HepG2 (cell line): ENCODE data around the gene TALDO1. TPM values are rescaled to one million over a fixed set of nuclear protein-coding genes. Genes with fewer than 3 reads are reported as not detected.
A peak's percentile ranks its signal among the peaks of the same experiment; 100 is the strongest.

Experiments
- BRD4 ChIP-seq: sonication (generic); formaldehyde crosslinking; IDR thresholded peaks from 2 replicates; pipeline ENCODE4 v1.4.0; 2020; ENCODE audit warnings: missing genetic modification reagents
- HHEX ChIP-seq: IDR thresholded peaks from 2 replicates; pipeline ENCODE4 v1.6.1; 2016; ENCODE audit warnings: control low read depth
- IKZF5 ChIP-seq: IDR thresholded peaks from 2 replicates; pipeline ENCODE4 v1.6.1; 2018; ENCODE audit warnings: missing genetic modification reagents, mild to moderate bottlenecking, missing compliant biosample characterization
- KDM2A ChIP-seq: sonication (generic); formaldehyde crosslinking; IDR thresholded peaks from 2 replicates; pipeline ENCODE4 v1.4.0; 2020; ENCODE audit warnings: low read depth, missing genetic modification reagents, borderline replicate concordance
- MBNL3 ChIP-seq: fragments of 250-450 bp; sonication (Bioruptor Pico); conservative IDR thresholded peaks from 2 replicates; pipeline ENCODE4 v1.8.0; 2022; ENCODE audit warnings: mild to moderate bottlenecking, inconsistent platforms
- NFKB2 ChIP-seq: sonication (generic); formaldehyde crosslinking; IDR thresholded peaks from 2 replicates; pipeline ENCODE4 v1.4.0; 2020; ENCODE audit warnings: missing genetic modification reagents, borderline replicate concordance
- NFRKB ChIP-seq: fragments of 450-650 bp; IDR thresholded peaks from 2 replicates; pipeline ENCODE4 v1.6.1; 2017
- RBAK ChIP-seq: sonication (generic); formaldehyde crosslinking; IDR thresholded peaks from 2 replicates; pipeline ENCODE4 v1.5.1; 2020; ENCODE audit warnings: mild to moderate bottlenecking, missing genetic modification reagents
- RXRB ChIP-seq: IDR thresholded peaks from 2 replicates; pipeline ENCODE4 v1.6.1; 2016; ENCODE audit warnings: borderline replicate concordance, missing genetic modification reagents, missing compliant biosample characterization
- SNAPC4 ChIP-seq: sonication (generic); formaldehyde crosslinking; IDR thresholded peaks from 2 replicates; pipeline ENCODE4 v1.4.0; 2020; ENCODE audit warnings: mild to moderate bottlenecking, missing genetic modification reagents
- TFE3 ChIP-seq: IDR thresholded peaks from 2 replicates; pipeline ENCODE4 v1.6.1; 2016
- WIZ ChIP-seq: sonication (generic); formaldehyde crosslinking; IDR thresholded peaks from 2 replicates; pipeline ENCODE4 v1.5.1; 2020; ENCODE audit warnings: mild to moderate bottlenecking, missing genetic modification reagents
- ZBTB10 ChIP-seq: sonication (generic); formaldehyde crosslinking; IDR thresholded peaks from 2 replicates; pipeline ENCODE4 v1.4.0; 2020; ENCODE audit warnings: missing genetic modification reagents, borderline replicate concordance
- ZMAT5 ChIP-seq: sonication (generic); formaldehyde crosslinking; IDR thresholded peaks from 2 replicates; pipeline ENCODE4 v1.5.0; 2020; ENCODE audit warnings: mild to moderate bottlenecking, low read depth, missing genetic modification reagents, borderline replicate concordance
- ZNF225 ChIP-seq: sonication (generic); formaldehyde crosslinking; IDR thresholded peaks from 2 replicates; pipeline ENCODE4 v1.4.0; 2020; ENCODE audit warnings: mild to moderate bottlenecking, missing genetic modification reagents
- ZNF264 ChIP-seq: sonication (generic); formaldehyde crosslinking; IDR thresholded peaks from 2 replicates; pipeline ENCODE4 v1.4.0; 2020; ENCODE audit warnings: missing genetic modification reagents
- ZNF383 ChIP-seq: sonication (generic); formaldehyde crosslinking; IDR thresholded peaks from 2 replicates; pipeline ENCODE4 v1.4.0; 2020; ENCODE audit warnings: missing genetic modification reagents, mild to moderate bottlenecking, borderline replicate concordance
- ZNF672 ChIP-seq: sonication (generic); formaldehyde crosslinking; IDR thresholded peaks from 2 replicates; pipeline ENCODE4 v1.8.1; 2022; ENCODE audit warnings: missing genetic modification reagents
- ZNF839 ChIP-seq: sonication (generic); formaldehyde crosslinking; IDR thresholded peaks from 2 replicates; pipeline ENCODE4 v1.4.0; 2020; ENCODE audit warnings: missing genetic modification reagents, mild to moderate bottlenecking, borderline replicate concordance
- polyA plus RNA-seq, 8 experiments: library from polyadenylated mRNA; depleted of rRNA in 3 of 8; stranded (reverse) in 7 of 8; unstranded in 1 of 8; fragments of >200 nt; fragmentation: Illumina TruSeq in 4 of 8; extraction: Trizol in 4 of 8; gene quantifications; 2 replicates each; pipeline versions ENCODE4 v1.2.1 to v1.2.3, GENCODE V29; 2011 to 2016; ENCODE audit warnings: low read depth in 4 of 8, missing spikeins in 1 of 8, mixed read lengths in 1 of 8; ENCODE audit not compliant: insufficient read depth in 1 of 8
- total RNA-seq, 5 experiments: library from RNA; depleted of rRNA; stranded (reverse); fragments of >200 nt; fragmentation: Illumina TruSeq; extraction: Trizol; gene quantifications; 2 replicates each; pipeline ENCODE4 v1.2.3, GENCODE V29; 2016; ENCODE audit warnings: low read depth in 1 of 5

The TALDO1 gene
- total and polyA plus RNA-seq, 2 of the 13 experiments (the other 11 are each of a cell fraction or from before 2014, with no cell fraction given), result 107 to 240 TPM

- TF ChIP-seq ZBTB10 (CRISPR knock-in tag) (0 out of 2 replicates have a peak, but pooled peaks have one; percentile 12), HHEX (no peak), NFKB2 (no peak), ZNF383 (CRISPR knock-in tag) (no peak), RBAK (CRISPR knock-in tag) (no peak), ZNF839 (CRISPR knock-in tag) (no peak), KDM2A (no peak), ZMAT5 (CRISPR knock-in tag) (no peak), SNAPC4 (CRISPR knock-in tag) (no peak), RXRB (no peak), ZNF672 (CRISPR knock-in tag) (no peak), WIZ (CRISPR knock-in tag) (no peak), MBNL3 (CRISPR knock-in tag) (no peak), ZNF225 (no peak), IKZF5 (CRISPR knock-in tag) (no peak), TFE3 (CRISPR knock-in tag) (no peak), NFRKB (no peak), ZNF264 (CRISPR knock-in tag) (0 out of 2 replicates have a peak, but pooled peaks have one; percentile 13), BRD4 (CRISPR knock-in tag) (peak; percentile 59; the same call in 1 of the 2 replicates)
Observed at GRCh38 chr11:808427-809286, 61.4 kb downstream of the TALDO1 start (continued).
